ENCODE results near the gene GMNC. TPM values are rescaled to one million over a fixed set of nuclear protein-coding genes. Genes with fewer than 3 reads are reported as not detected.
A peak's percentile ranks its signal among the peaks of the same experiment; 100 is the strongest.

Gene GMNC
- polyA plus RNA-seq, 1 experiment: not detected

DNA sequence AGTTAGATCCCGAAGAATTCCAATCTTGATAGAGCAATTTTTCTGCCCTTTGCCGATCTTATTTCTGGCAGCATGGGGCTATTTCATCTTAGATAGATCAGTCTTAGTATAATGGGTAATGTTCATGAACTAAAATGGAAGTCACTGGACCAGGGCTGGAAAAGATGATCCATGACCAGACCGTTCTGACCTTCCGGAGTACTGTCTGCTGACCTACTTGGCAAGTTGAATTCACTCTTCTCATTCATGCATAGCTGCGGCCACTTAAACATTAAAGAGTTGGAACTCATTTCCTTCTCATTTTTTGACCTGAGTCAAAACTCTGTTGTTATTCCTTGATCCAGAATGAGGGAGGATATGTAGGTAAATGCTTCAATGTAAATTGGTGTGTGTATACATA is 32.5 kb downstream of the GMNC start:
- TF ChIP-seq, protein P1, sequence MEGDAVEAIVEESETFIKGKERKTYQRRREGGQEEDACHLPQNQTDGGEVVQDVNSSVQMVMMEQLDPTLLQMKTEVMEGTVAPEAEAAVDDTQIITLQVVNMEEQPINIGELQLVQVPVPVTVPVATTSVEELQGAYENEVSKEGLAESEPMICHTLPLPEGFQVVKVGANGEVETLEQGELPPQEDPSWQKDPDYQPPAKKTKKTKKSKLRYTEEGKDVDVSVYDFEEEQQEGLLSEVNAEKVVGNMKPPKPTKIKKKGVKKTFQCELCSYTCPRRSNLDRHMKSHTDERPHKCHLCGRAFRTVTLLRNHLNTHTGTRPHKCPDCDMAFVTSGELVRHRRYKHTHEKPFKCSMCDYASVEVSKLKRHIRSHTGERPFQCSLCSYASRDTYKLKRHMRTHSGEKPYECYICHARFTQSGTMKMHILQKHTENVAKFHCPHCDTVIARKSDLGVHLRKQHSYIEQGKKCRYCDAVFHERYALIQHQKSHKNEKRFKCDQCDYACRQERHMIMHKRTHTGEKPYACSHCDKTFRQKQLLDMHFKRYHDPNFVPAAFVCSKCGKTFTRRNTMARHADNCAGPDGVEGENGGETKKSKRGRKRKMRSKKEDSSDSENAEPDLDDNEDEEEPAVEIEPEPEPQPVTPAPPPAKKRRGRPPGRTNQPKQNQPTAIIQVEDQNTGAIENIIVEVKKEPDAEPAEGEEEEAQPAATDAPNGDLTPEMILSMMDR (IDR thresholded peaks at IDR 0.05; ENCODE audit: insufficient read depth, low read depth, low read length): no peak
- Histone ChIP-seq H3K27me3 (ENCODE audit: control insufficient read depth, insufficient read depth, low read length) (no peaks in the 10 kb centered on the region), H3K36me3 (ENCODE audit: control insufficient read depth, insufficient read depth, low read length) (no peaks in the 10 kb centered on the region), H3K4me3 (ENCODE audit: low read depth, low read length) (no peak overlapping the region)
- ChIA-PET CTCF (interaction anchor here (0.9 to 1.4 kb wide), 2 partner anchors 10 to 54 kb away, joined by 3 to 5 read pairs; no protein-coding TSS in a partner anchor), POLR2A (no interaction called here)
- no peak for DNase-seq (ENCODE audit: low read depth)

DNA sequence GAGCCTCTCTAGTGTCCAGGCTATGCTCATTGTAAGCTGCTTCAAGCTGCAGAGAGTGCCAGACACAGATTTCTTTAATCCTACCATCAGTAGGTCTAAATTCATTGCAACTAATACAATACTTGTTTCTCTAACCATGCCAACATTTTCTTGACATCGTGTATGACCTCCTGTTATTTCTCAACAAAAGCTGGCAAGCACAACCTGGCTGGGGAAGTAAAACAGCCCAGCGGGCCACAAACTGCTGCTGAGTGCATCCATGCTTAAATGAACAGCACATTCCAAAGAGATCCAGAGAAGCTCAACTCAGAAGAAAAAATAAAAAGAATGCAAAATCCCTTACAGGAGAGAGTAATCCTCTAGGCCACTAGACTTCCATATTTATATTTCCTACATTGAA is 36.5 kb downstream of the GMNC start:
- DNase-seq (ENCODE audit: low read depth): no peak
- Histone ChIP-seq H3K4me3 (ENCODE audit: low read depth, low read length) (no peak overlapping the region), H3K36me3 (ENCODE audit: control insufficient read depth, insufficient read depth, low read length) (no peaks in the 10 kb centered on the region), H3K27me3 (ENCODE audit: control insufficient read depth, insufficient read depth, low read length) (no peaks in the 10 kb centered on the region)
- TF ChIP-seq, protein P1 (IDR thresholded peaks at IDR 0.05; ENCODE audit: insufficient read depth, low read depth, low read length): no peak
- ChIA-PET POLR2A (no interaction called here), CTCF (no interaction called here)

DNA sequence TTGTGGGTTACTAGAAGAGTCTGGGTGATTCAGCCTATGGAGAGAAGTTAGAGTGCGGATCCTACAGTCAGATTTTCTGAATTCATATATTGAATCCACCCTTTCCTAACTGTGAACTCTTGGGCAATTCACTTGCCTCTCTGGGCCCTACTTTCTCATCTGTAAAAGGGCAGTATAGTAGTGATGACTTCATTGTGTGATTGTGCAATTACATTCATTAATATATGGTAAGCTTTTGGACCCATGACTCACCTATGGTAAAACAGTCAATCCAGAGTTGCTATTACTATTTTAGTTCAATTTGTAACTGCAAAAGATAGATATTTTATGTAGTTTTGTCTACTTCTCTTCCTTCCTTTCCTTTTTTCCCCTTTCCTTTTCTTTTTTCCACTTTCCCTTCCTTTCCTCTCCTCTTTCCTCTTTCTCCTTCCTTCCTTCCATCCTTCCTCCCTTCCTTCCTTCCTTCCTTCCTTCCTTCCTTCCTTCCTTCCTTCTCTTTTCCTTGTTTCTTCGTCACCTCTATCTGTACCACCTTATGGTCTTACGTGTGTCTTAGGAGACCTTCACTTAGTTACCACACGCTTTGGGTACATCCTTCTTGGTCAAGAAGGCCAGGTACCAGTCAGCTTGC is 37.0 kb downstream of the GMNC start:
- TF ChIP-seq, protein P1 (IDR thresholded peaks at IDR 0.05; ENCODE audit: insufficient read depth, low read depth, low read length): no peak
- CTCF ChIA-PET: no interaction called here
- no peak for DNase-seq (ENCODE audit: low read depth)
- POLR2A ChIA-PET: no interaction called here
- no peaks in the 10 kb centered on the region for H3K36me3 ChIP-seq (ENCODE audit: control insufficient read depth, insufficient read depth, low read length)
- H3K27me3 ChIP-seq (ENCODE audit: control insufficient read depth, insufficient read depth, low read length): no peaks in the 10 kb centered on the region
- no peak overlapping the region for H3K4me3 ChIP-seq (ENCODE audit: low read depth, low read length)

DNA sequence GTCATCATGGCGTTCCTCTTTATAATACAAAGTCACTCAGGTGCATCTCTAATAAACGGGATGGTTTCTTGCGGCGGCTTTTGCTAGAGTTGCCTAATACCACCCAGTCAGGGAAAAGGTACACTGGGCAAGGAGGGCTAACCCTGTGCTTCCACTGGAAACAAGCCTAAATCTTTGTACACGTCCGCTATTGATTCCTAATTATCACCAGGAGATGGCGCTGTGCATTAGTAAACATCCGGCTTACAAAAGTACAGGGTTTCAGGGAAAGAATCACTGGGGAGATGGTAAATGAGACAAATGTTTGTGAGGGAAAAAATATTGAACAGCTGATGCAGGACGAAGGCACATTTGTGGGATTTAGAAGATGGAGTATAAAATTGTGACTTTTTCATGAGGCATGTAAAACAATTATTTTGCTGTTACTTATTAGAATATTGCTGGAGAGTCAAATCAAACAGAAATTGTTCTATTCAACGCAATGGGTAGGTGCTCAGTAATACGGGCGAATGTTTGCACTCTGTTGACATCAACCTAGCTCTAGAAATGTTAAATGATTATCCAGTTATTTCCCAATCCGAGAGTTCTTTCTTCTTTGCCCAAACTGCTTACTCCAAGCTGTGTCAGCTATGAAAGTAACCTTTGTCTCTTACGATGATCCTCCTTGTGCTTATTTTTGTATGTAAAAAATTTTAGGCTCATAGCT is 50.6 kb downstream of the GMNC start:
- CTCF ChIA-PET: interaction anchor here (0.6 to 1.3 kb wide), 5 partner anchors 9 to 1547 kb away, joined by 3 to 4 read pairs (median 3); no protein-coding TSS in a partner anchor
- no peak for DNase-seq (ENCODE audit: low read depth)
- TF ChIP-seq, protein P1 (IDR thresholded peaks at IDR 0.05; ENCODE audit: insufficient read depth, low read depth, low read length): peak; percentile 50

DNA sequence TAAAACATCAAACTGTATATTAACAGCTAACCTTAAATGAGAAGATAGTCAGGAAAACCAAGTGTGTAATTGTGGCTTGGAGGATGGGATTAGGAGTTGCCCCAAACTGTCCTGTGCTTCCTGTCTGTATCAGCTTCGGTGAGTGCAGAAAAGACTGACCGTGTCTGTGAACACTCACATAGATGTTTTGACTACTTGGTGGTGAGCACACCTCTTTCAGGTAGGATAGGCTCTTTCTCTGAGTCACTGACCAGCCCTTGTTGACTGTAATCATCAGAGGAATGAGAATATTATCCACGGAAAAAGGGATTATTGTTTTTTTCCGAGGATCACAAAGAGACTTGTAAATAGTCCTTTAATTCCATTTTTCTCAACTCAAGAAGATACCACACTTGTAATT is 51.5 kb downstream of the GMNC start:
- no peaks in the 10 kb centered on the region for H3K36me3 ChIP-seq (ENCODE audit: control insufficient read depth, insufficient read depth, low read length)
- TF ChIP-seq, protein P1 (IDR thresholded peaks at IDR 0.05; ENCODE audit: insufficient read depth, low read depth, low read length): no peak
- no peaks in the 10 kb centered on the region for H3K27me3 ChIP-seq (ENCODE audit: control insufficient read depth, insufficient read depth, low read length)
- no peak overlapping the region for H3K4me3 ChIP-seq (ENCODE audit: low read depth, low read length)
- POLR2A ChIA-PET: no interaction called here
- CTCF ChIA-PET: interaction anchor here (0.7 to 1.3 kb wide), 3 partner anchors 8 to 23 kb away, joined by 3 read pairs; no protein-coding TSS in a partner anchor
- DNase-seq (ENCODE audit: low read depth): no peak

More for the DNA sequence above, 50.6 kb downstream of the GMNC start:
- H3K4me3 ChIP-seq (ENCODE audit: low read depth, low read length): no peak overlapping the region
- no peaks in the 10 kb centered on the region for H3K27me3 ChIP-seq (ENCODE audit: control insufficient read depth, insufficient read depth, low read length)
- no peaks in the 10 kb centered on the region for H3K36me3 ChIP-seq (ENCODE audit: control insufficient read depth, insufficient read depth, low read length)
- POLR2A ChIA-PET: no interaction called here

Measured in BJ (cell line).